Stromal cell of bone marrow (primary cell): ENCODE data around the gene LEKR1.
"Not testable (repeated sequence)": the region's sequence is repeated elsewhere in the genome, so short reads cannot be mapped to it uniquely, and the experiment has no call there.

ENCODE experiments used
- DNase-seq: peaks from one replicate; pipeline ENCODE4 v3.0.0-alpha.2; 2012; ENCODE audit warnings: low read depth

The LEKR1 gene

DNA sequence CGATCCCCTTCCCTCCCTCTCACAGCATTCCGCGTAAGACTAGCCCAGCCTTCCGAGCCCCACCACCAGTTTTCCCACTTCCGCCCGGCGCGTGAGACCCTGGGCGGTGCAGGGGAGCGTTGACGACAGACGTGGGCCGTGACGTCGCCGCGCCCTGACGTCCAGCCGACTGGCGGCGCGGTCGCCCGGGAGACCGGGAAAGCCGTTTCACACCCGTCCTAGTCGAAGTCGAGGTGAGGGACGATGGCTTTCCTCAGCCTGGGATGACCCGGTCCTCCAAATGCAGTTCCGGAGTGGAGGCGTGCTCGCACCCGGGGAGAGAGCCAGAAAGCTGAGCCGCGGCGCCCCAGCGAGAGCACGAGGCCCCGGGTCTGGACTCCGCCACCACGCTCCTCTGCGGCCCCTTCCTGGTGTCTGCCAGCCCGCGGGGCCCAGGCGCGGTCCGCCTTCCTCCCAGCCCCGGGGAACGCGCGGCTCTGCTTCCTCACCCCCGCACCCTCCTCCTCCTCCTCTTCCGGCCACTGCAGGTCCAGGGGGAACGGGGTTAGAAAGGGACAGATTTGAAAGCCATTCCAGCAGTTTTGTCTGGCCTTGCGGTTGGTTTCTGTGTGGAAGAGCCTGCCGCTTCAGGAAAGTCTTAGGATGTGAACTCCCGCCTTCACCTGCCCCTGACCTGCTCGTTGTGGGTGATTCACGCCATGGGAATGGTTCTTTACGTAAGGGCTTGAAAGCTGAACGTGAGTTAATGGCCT, at the start of gene LEKR1:
TSS of gene LEKR1 (plus strand) at position 210 of the 752 bp plus-strand sequence. CDS start 2,977 bp downstream, outside the sequence.
- DNase-seq, result peak; percentile 76

DNA sequence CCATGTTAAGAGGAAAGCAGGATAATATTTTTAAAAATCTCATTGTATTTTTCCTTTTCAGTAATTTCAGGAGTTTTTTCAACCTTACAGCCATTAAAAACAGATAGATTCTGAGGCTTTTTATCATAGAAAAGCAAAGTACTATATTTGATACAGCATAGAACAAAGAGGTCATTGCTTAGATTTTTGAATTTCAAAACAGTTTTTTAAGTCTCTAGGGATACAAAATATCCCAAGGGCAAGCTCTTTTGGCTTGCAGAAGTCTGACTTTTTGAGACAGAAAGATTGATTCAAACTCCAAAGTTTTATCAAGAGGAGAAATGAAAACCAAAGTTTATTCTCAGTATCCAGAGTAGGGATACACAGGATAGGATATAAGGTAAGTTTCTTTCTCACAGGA, 49.3 kb upstream of the LEKR1 start:
- DNase-seq, result no peak

GRCh38 chr3:156781310-156782230, 44.6 kb upstream of the LEKR1 start:
- DNase-seq, result no peak

GRCh38 chr3:156782319-156782718, 43.8 kb upstream of the LEKR1 start:
- no peak for DNase-seq

DNA sequence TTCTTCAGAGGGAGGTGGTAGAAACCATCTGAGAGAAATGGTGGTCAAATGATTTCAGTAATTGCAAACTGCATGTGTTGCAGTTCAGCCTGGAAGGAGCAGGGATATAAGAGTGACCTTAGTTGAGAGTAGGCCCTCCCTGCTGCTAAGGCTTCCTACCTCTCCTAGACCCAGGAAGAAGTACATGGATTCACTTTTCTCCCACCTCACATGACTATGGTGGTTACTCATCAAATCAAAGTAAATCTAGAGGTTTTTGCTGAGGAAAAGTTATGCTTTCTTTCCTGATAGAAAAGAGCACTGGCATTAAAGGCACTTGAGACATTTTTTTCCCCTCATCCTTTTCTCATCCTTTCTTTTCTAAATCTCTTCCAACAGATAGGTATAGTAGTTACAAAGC, 43.2 kb upstream of the LEKR1 start:
- no peak for DNase-seq

DNA sequence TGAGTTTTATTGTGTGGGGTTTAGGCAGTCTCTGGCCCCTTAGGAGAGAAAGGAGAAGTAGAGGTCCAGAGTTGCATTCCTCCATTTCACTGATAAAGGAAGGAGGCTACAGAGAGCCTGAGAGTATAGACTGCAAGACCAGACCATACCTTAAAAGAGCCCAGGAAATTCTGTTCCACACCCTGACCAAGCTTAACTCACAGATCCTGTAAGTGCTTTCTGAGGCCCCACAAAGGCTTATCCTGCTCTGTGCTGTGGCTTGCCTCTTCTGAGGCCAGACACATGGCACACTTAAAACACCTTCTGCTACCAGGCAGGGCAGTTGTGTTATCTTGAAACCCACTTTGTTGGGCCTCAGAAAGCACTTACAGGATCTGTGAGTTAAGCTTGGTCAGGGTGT, 39.2 kb upstream of the LEKR1 start:
- no peak for DNase-seq

DNA sequence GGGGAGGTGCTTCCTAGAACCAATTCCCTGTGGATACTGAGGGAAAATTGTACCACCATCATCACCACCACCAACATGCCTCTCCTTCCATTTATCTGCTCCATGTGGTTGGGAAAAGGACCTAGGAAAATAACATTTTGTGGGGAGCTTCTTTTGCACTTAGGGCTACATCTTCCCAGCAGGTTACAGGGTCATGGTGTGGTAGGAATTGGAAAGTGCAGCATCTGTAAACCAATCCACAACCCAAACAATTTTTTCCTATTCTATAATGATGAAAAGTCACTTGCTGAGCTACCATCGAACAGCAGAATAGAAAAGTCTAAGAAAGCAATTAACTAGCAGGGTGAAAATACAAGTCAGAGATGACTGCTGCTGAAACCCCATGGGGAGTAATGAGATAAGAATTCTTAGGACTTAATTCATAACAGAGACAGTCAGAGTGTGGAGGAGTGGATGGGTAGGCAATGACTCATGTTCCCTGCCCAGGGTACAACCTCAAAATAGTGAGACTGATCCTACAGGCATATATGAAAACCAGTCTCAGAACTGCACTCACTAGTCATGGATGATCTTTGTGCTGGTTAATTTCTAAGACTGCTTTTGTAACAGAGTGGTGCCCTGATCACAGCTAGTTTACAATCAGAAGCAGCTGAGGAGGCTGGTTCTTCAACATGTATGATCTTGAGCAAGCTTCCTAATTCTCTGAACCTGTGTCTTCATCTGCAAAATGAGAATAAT, 38.1 kb upstream of the LEKR1 start:
- DNase-seq, result peak; percentile 72

- no peak for DNase-seq
Measured at GRCh38 chr3:156788846-156789245, 37.3 kb upstream of the LEKR1 start.

DNA sequence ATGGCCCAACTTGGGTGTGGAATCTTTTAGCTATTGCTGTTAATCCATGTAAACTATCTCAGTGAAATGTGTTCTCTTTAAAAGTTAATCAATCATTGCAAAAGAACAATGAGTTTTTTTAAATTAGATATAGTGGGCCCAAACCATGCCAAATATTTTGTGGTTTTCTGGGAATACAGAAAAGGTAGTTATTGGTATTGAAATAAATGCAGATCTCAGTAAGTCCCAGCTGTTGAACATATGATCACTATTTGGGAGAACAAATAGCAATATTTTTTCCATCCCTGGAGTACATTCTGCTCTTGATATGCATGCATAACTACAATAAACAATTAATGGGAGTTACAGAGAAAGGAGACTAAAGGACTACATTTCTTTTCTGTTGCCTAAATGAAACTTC, 36.0 kb upstream of the LEKR1 start:
- DNase-seq, result no peak

DNA sequence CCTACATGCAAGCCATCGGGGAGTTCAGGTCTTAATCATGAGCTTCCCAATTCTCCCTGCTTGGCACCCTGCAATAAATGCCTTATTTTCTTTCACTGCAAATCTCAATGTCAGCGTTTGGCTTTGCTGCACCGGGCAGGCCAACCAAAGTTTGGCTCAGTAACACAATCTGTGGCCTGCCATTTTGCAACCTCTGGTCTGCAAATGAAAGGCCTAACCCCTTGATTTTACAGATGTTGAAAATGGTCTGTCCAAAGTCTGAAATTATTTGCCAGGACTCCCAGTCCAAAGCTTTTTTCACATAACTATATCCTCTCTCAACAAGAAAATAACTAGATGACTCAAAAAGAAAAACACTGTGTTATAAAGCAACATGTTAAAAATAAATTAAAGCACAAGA, 34.0 kb upstream of the LEKR1 start:
- DNase-seq, result peak; percentile 55

GRCh38 chr3:156792536-156792935, 33.6 kb upstream of the LEKR1 start:
- no peak for DNase-seq

DNA sequence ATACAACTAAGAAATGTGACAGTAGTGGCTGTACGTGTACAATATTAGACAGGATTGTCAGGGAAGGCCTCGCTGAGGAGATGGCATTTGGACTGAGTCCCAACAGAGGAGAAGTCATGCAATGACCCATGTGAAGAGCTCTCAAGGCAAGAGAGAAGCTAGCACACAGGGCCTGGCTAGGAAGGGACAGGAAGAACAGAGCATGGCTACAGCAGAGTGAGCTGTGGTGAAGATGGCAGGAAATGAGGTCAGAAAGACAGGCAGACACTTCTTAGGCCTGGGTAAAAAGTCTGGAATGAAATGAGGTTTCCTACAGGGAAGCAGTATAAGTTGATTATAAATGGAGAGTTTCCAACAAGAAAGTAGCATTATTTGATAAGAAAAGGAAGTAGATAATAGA, 33.2 kb upstream of the LEKR1 start:
- DNase-seq, result no peak

DNA sequence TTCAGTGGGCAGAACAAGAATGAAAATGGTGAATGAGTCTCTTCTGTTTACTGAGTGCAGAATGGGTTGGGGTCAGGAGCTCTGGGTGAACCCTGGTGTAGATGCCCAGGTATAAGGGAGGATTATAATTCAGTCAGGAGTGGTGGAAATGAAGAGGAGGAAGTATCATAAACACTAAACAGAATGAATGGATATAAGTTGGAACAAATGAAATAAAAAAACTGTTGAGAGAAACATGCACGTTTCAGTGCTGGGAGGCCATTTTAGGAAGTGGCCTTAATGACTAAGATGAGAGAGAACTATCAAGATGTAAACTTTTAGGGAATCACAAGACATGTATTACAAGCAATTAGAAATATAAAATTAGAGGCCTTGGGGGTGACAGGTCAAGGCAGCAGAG, 32.8 kb upstream of the LEKR1 start:
- DNase-seq, result no peak

DNA sequence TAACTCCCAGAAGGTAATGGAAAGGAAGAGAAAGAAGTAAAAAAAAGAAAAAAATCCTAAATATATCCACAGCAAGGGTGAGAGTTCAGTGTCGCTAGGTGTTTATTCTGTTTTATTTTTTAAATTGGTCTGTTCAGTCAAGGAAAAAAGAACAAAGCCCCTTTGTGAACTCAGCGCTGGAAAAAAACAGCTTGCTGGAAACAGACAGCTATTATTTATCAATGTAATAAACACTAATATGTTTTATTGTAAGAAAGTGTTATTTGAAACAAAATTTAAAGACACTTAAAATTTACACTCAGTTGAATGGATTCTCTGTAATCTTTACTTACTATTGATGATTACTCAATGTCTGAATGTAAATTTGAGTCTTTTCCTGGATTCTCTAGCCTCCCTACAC, 32.3 kb upstream of the LEKR1 start:
- DNase-seq, result no peak

GRCh38 chr3:156795890-156796481, 30.2 kb upstream of the LEKR1 start:
- DNase-seq, result no peak

DNA sequence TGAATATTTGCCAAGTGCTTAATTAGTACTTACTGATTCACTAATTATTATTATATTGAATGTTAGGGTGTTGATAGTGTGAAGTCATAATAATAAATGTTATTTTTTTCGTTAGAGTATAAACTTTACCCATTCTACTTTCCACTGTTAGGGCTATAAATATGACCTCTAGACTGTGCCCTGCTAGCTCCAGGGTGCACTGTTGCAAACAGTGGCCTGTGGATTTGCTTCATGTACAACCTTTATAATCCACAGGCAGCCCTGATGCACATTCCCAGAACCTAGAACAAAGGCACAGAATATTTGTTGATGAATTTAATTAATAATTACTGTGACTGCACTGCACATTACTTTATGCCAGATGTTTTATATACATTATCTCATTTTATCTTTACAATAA, 28.8 kb upstream of the LEKR1 start:
- no peak for DNase-seq

DNA sequence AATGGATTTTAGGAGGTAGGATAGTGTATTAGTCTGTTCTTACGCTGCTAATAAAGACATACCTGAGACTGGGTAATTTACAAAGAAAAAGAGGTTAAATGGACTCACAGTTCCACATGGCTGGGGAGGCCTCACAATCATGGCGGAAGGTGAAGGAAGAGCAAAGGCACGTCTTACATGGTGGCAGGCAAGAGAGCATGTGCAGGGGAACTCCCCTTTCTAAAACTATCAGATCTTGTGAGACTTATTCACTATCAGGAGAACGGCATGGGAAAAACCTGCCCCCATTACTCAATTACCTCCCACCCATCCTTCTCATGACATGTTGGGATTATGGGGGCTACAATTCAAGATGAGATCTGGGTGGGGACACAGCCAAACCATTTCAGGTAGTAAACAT, 25.9 kb upstream of the LEKR1 start:
- DNase-seq, result not testable (repeated sequence)

DNA sequence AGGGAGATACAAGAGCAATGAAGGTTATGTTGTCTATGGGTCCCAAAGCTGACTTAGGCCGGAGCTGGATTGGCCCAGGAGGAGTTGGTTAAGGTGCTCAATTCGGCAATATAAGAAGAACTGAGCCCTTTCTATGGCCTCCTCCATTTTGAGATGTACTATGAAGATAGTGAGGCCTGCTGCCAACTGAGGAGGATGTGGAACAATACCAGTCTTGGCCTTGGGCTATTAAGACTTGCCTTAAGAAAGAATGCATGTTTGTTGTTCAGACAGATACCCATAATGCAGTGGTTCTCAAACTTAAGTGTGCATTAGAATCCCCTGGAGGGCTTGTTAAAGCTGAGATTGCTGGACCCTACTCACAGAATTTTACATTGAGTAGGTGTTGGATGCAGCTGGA, 24.4 kb upstream of the LEKR1 start:
- no peak for DNase-seq

DNA sequence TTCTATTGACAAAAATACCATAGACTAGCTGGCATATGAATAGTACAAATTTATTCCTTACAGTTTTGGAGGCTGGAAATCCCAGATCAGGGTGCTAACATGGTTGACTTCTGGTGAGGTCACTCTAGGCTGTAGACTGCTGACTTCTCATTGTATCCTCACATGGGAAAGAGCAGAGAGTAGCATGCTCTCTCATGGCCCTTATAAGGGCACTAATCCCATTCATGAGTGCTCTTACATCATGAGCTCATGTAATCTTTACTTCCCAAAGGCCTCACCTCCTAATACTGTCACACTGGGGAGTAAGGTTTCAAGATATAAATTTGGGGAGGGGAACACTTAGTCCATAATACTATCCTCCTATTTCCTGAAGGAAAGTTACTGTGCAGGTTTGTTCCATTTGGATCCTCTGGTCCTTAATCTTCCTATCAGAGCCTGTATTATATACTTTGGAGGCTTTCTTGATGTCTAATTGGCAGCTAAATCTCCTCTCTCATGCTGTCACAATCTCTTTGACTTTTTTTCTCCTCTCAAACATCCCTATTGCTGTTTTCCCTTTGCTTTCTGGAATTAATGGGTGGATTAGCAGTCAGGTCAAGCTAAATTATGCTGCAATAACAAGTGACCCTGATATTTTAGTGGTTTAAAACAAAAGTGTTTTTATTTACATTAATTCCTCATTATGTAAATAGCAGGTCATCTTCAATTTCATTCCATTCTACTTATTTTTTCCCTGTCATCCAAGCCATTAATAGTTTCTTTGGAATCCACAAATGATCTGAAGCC, 23.1 kb upstream of the LEKR1 start:
- no peak for DNase-seq

DNA sequence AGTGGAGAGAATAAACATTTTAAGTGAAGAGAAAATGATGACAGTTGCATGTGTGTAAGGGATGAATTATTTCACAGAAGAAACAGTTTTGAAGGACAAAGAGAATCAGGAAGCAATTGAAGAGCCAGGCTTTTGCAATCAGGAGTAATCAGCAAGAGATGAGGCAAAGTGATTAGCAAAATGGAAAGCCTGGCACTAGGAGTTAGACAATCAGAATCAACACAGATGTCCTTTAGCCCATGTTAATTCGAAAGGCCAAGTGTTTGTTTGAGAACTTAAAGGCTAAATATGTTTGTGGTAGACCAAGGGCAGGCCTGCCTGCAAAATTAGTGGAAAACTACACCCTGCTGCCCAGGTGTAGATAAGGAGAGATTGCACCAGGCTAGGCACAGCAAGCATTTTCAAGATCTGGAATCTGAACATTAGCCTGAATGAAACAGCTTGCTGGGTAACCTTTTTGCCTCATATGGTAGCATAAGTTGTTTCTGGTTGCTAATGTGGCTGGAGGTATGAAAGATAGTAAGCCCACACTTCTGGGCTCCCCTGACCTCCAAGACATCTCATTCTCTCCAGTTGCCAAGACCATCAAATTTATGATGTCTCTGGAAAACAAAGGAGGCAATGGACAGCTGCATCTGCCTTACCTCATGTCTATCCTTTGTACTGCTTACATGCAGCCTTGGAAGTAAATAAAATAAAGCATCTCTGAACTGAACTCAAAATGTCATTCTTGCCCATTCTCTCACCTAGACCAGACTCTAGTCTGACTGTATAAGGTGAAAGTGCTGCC, 22.0 kb upstream of the LEKR1 start:
- DNase-seq, result no peak

- DNase-seq, result no peak
Measured at GRCh38 chr3:156806698-156807097, 19.5 kb upstream of the LEKR1 start.
